Measurements from ENCODE around the gene NOTCH4.

The NOTCH4 gene

DNA sequence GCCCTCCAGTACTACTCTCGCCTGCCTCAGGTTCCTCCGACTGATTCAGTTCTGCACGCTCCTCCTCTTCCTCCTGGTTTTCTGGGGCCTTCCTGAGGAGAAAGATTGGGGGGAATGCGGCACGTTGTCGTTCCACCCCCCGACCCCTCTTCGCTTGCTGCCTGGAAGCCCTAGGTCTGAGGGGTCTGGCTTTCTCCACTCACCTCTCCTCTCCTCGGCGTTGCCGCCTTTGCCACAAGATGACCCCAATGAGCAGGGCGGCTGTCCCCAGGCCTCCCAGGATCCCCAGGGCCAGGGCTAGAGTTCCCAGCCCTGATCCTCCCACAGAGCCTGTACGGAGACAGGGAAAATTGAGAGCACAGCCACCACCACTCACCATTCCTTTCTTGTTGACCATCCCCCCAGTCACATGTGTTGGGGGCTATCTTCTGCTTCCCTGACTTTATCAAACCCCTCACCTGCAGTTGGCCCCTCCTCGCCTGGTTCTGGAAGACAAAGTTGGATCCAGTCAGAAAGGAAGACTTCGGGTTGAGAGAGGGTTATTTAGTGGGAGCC is 42.6 kb downstream of the NOTCH4 start:
- DNase-seq (ENCODE audit: low read depth), result no peak

DNA sequence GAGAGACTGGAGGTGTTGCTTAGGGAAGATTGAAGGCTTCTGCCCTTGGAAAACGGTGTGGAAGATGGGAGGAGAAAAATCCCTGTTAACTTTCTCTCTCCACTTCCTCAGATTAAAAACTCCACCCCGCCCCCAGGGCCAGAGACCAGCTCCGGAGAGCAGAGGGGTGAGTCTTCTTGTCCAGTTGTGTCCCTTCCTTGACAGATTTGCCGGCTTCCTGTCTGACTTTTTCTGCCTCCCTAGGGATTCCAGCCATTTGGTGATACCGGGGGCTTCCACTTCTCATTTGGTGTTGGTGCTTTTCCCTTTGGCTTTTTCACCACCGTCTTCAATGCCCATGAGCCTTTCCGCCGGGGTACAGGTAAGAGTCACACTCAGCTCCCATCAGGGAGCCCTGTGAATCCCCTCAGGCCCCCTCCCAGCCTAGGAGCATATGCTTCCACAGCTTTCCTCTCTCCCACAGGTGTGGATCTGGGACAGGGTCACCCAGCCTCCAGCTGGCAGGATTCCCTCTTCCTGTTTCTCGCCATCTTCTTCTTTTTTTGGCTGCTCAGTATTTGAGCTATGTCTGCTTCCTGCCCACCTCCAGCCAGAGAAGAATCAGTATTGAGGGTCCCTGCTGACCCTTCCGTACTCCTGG is 44.0 kb downstream of the NOTCH4 start:
- no peak for DNase-seq (ENCODE audit: low read depth)

DNA sequence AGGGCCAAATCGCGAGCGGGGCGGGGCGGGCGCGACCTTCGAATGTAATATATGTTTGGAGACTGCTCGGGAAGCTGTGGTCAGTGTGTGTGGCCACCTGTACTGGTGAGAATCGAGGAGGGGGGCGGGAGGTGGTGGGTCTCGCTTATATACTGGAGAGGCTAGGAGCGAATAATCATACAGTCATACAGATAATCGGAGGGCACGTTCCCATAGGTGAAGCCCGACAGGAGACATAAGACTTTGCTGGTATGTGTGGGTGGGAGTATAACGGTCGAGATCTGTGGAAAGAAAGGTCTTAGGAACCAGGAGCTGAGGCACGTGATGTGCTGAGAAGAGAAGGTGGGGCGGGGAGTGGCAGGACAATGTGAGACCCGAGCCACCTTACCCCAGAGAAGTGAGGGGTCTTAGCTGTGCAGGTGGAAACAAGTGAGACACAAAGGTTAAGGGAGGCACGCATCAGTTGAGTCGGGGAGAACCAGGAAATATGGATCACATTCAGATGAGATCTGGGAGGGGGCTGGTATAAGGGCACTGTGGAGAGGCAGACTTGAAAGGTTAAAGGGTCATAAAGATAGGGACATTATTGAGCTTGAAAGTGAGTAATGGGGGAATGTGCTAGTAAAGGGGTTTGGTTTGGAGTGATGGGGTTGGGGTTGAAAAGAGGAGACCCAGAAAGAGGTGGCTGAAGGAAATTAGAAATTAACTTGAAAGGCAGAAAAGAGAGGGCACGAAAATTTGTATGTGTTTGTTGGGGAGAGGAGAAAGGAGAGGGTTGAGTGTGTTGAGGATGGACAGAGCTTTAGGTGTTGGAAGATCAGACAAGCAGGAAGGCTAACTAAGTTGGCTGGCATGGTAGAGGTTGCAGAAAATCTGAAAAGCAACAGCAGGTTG is 45.1 kb downstream of the NOTCH4 start:
- no peak for DNase-seq (ENCODE audit: low read depth)

DNA sequence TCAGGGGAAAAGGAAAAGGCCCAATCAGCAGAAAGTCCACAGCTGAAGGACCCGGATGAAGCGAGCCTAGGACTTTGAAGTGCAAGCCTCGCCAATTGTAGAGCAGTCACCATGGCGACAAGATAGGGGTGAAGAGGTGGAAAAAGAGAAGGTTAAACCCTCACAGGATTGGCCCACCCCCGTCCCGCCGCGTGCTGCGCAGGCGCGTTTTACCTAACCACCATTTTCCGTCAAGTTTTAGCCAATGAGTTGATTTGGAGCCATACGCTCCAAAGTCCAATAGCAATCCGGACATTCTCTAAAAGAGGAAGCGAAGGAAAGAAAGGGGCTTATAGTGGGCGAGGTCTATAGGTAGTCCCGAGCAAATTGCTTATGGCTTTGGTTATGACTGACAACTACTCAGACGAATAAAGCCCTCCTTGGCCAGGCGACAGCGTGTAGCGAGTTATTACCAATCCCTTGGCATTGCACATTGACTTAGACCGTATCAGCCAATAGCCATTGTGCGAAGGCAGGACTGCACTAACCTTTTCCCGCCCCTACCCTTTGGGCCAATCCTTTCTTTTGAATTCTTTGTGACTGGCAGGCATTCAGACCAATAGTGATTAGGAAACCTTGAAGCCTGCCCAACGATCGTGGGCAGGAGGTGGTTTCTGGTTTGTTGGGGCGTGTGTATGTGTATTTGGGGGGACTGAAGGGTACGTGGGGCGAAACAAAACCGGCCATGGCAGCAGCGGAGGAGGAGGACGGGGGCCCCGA is 45.9 kb downstream of the NOTCH4 start, which contains the start of gene RNF5:
TSS of gene RNF5 (plus strand) at position 618 of the 759 bp plus-strand sequence. CDS start at position 725, 107 bp downstream.
- DNase-seq (ENCODE audit: low read depth), result peak; percentile 91

DNA sequence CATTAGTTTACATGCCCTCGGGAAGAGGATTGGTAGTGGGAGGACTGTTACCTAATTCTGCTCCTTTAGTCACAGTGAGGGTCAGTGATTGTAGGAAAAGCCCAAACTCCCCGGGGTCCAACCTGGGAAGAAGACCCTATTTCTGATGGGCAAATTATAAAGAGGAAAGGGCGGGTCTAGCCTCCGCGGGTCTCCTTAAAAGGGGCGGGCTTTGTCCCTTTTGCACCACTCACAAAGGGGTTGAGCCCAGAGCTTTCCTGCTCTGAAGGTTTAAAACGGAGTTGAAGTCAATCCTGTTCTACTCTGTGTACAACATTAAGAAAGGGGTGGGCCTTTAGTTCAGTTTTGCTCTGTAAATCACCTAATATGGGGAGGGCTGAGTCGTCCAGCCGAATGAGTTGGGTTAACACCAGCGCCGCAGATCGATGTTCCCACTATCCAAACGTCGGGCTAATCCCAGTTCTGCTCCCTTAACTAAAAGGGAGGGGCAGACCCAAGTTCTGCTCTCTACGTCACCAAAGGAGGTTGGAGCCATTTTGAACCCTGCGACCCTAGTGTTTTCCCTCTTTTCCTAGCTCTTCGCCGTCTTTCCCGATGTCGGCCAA is 46.6 kb downstream of the NOTCH4 start:
- DNase-seq (ENCODE audit: low read depth), result no peak

DNA sequence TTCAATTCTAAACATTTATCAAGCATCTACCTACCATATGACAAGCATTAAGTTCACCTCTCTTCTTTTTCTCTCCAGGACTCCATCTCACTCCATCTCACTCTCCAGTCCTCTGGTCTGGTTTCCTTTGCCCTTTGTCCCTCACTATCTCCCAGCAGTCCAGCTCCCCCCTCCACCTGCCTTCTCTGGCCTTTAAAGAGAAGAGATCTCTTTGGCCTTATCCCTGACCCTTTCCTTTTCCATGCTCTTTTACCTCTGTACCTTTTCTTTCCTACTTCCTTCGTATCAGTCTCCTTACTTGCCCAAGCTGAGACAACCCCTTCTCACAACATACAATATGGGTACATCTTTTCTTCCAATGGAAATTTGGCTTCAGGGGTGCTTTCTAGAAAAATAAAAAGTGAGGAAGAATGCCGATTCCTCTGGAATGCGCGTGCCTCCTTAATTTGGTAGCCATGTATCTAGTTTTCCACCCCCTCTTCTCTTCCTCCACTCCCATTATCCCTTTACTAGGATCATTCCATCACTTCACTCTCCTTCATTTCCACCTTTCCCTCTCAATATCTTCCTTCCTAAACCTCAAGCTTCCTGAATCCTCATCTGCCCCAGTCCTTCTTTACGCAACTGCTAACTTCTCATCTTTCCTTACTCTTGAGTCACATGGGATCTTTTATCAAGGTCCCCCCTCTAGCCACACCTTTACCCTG is 47.2 kb downstream of the NOTCH4 start:
- DNase-seq (ENCODE audit: low read depth), result no peak

DNA sequence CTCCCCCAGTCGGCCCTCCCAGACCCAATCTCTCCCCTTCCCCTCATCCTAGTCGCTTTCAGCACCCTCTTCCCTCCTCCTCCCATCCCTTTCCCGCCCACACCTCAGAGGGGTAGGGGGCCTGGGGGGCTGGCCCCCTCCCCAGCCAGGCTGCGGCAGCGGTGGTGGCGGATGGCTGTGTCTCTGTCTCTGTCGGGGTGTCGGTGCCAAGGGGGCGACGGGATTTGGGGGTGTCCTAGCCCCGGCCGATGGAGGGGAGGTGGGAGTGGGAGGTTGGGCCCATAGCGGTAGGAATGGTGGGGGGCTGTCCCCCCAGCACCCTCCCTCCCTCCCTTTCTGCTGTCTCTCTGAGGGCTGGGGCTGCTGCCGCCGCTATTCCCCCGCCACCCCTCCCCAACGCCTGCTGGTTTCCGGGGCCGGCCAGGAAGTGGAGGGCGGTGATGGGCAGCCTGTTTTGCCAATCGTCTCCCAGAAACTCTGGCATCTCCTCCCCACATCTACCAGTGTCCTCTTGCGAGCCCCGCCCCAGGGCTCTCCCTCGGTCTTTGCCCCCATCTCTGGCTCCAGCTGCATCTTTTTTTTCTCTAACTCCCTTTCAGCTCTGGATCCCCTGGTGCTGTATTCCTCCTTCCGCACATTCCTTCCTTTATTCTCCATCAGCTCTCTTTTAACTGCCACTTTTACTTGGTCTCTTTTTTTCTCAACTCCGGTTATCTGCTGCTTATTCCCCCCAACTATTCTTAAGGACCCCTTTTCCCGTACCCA is 48.0 kb downstream of the NOTCH4 start, which contains the start of gene AGPAT1:
TSS of gene AGPAT1 (minus strand) at position 374 of the 765 bp plus-strand sequence. CDS start 4,588 bp downstream, outside the sequence.
- peak; percentile 96 for DNase-seq (ENCODE audit: low read depth)

DNA sequence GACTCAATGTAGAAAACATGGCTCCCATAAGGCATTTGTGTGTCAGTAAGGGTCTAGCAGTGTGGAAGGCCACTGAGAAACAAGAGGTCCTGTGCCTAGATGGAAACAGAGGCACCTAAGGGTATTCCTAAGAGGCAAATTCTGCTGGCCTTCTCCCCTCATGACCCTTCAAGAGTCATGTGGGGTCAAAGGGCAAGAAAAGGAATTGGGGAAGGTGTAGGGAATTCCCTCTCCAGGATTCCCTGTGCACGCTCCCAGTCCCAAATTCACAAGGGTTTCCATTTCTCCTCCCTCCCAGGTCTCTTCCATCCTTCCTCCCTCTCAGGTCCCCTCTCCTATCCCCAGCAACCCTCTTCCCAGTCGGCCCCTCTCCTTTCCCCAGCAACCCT is 48.6 kb downstream of the NOTCH4 start:
- DNase-seq (ENCODE audit: low read depth), result no peak

DNA sequence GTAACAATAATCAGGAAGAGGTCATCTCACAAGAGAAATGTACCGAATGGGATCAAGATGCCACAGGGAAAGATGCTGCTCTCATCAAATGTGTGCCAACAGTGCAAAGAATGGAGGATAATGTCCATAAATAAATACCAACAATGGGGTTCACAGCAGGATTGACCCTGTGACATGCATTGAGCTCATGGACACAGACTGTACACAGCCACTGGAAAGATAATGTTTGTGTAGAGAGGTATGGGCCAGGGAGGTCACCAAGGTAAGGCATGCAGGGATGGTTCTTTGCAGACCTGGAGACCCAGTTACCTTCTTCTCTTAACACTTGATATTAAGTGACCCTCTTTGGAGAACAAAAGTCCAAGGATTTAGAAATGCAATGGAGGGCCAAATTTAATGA is 49.5 kb downstream of the NOTCH4 start:
- no peak for DNase-seq (ENCODE audit: low read depth)

DNA sequence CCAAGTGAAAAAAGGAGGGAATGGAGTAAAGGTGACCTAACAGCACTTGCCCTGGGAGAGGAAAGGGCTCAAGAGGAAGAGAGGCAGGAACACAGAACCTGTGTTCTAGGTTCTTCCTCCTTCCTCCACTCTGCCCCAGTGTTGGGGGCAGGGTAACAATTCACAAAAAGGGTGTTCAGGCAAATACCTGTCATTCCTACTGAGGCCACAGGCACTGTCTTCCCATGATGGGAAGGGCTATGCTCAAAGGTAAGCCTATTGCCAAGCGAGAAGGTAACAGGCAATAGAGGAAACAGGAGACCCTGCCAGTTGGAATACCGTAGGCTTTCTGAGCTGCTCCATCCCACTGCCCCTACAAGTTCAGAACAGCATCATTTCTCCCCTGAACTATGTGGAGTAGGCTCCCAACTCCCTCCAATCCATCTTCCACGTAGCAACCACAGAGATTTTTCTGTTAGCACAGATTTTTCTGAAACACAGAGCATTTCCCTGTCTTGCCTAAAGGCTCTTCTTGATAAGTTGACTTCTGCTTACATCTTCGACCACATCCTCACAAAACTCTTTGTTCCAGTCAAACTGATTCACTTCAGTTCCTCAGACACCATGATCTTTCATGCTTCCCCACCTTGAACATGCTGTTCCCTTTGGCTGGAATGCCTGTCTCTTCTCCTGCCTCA is 50.7 kb downstream of the NOTCH4 start:
- DNase-seq (ENCODE audit: low read depth), result no peak

DNA sequence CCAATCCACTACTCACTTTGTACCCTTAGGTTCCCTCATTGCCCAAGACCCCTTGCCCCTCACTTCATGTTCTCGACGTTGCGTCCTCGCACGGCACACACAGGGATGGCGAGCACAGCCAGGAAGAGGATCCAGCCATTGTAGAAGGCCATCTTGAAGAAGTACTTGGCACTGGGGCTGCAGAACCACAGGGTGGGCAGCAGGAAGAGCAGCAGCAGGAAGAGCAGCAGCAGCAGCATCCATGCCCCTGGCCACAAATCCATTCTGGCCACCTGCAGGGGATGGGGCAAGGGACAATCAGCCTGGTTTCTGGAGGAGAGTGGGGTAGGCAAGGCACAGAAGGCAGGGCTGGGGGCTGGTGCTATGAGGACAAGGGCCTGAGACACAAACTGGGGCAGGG is 52.6 kb downstream of the NOTCH4 start:
- DNase-seq (ENCODE audit: low read depth), result no peak

DNA sequence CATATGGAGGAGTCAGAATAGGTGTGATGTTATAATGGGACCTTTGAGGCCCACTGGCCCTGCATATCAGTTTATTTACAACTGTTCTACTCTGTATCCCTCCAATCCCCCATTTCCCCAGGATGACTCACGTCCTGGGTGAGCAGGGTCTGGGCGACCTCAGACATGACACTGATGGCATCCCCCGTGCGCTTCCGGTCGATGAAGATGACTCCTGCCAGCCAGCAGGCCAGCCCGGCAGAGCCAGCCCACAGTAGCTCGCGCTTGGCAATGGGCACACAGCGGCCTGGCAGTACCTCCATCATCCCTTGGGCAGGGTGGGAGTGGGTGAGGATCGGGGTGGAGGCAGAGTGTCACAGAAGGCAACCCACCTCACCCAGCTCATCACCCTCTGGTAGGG is 53.6 kb downstream of the NOTCH4 start:
- DNase-seq (ENCODE audit: low read depth), result no peak

DNA sequence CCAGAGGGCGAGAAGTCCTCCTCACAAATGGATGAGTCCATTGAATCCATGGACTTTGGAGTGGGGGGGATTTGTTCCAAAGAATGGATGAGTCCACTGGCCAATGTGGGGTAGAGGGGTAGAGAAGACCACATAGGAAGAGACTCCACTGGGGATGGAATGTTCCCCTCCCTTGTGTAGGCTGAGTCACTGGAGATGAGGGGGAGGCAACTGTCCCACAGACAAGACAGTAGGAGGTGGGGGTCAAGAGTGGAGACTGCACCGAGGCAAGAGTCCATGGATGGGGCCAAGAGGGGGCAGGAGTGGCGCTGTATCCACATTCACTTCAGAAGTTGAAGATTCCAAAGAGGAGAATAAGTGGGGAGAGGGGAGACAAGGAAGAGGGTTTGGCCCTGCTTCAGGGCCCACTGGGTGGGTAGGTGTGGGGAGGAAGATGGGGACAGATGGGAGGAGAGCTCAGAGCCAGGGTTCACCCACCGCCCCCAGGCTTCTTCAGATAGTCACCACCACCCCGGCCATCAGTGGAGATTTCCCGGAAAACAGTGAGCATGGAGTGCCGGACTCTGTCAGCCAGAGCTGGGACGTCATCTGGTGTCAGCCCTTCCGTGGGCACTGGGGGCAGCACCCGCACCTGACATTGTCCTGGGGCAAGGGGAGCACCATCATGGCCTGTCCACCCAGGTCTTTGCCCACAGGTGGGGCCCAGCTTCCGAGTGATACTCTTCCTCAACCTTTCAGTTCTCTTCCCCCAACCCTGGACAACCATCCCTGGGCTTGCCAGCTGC is 54.9 kb downstream of the NOTCH4 start:
- DNase-seq (ENCODE audit: low read depth), result no peak

DNA sequence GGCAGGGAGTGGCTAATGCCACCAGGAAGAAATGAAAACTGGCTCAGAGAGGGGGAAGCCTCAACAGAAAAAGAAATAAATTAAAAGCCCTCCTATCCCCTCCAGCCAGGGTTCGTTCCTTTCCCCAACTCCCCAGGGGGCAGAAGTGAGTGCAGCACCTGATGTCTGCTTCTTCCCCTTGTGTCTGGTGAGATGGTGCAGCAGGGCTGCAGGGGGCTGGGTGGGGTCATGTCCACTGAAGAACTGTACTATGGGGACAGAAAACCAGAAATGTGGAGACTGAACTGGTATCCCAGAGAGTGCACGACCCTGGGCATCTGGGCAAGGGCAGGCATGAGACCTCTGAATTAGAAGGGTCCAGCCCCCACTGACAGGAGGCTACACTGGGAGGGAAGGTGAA is 55.5 kb downstream of the NOTCH4 start:
- DNase-seq (ENCODE audit: low read depth), result no peak

DNA sequence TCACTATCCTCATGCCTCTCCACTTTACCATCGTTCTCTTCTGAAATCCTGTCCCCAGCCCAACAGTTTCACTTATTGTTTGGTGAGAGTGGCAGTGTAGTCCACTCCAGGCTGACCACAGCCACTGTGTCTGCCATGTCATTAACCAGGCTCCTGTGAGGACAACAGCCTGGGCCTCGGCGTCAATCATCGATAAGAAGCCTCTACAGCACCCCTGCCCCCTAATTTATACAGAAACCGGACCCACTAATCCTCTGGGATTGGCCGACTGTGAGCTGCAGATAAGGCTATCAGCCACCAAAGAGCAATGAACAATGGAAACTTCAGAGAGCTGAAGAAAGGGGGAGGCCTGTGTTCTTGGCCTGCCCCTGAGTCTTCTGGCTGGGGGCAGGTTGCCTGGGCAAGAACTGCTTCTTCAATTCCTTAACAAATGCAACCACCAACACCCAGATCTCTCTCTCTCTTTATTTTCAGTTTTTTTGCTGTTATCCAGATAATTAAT is 56.1 kb downstream of the NOTCH4 start:
- DNase-seq (ENCODE audit: low read depth), result no peak

DNA sequence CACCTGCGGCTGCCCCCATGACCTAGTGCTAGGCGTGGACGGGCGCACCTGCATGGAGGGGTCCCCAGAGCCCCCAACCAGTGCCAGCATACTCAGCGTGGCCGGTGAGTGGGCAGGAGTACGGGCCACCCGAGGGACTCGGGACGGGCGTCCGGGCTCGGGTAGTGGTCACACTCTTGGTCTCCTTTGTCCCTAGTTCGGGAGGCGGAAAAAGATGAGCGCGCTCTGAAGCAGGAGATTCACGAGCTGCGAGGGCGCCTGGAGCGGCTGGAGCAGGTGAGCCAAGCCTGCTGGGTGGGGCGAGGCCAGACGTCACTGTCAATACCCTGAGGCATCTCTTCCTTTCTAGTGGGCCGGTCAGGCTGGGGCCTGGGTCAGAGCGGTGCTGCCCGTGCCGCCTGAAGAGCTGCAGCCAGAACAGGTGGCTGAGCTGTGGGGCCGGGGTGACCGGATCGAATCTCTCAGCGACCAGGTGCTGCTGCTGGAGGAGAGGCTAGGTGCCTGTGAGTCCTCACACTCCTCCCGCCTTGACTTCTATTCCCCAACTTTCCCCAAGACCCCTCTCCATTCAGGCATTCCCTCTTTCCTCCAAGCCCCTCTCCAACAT is 56.6 kb downstream of the NOTCH4 start:
- DNase-seq (ENCODE audit: low read depth), result no peak

DNA sequence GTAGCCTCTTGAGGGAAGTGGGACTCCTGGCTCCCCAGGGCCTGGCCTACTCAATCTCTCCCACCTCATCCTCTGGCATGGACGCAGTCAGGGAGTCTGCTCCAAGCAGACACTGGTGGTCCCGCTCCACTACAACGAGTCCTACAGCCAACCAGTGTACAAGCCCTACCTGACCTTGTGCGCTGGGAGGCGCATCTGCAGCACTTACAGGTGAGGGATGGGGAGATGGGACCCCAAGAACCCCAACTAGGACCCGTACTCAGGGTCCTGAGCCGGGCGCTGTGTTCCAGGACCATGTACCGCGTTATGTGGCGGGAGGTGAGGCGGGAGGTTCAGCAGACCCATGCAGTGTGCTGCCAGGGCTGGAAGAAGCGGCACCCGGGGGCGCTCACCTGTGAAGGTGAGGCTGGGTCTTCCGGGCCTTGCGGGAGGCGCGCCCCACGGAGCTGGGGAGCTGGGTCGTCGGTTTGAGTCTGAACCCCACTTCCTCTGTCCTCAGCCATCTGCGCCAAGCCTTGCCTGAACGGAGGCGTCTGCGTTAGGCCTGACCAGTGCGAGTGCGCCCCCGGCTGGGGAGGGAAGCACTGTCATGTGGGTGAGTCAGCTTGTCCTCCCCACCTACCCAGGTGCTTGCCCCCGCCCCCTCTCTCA is 57.3 kb downstream of the NOTCH4 start:
- no peak for DNase-seq (ENCODE audit: low read depth)

DNA sequence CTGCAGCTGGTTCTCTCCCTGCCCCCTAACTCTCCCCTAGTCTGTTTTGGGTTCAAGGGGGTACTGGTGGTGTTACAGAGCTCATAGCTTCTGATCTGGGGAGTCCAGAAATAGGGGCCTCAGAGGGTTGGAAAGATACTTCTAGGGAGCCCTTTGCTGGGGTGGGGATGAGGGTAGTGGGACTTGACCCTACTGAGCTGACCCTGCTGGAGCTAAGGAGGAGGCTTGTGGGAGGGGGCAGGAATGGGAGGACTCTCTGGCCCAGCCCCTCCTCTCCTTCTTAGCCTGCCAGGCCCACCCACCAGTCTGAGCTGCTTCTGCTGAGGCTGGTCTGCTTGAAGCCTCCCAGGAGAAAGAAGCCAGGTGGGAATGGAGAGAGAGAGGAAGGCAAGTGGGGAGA is 59.6 kb downstream of the NOTCH4 start, which contains the start of gene EGFL8:
TSS of gene EGFL8 (plus strand) at position 301 of the 400 bp plus-strand sequence. CDS start 1,571 bp downstream, outside the sequence.
- no peak for DNase-seq (ENCODE audit: low read depth)

Measured in activated gamma-delta T cell treated with anti-CD3 and anti-CD28 coated beads, Interleukin-2, amount 50 U/mL, for 16 hours (primary cell).